HG02571 (cell line): ENCODE results near the gene NRG4.
"Not testable (repeated sequence)": the region's sequence is repeated elsewhere in the genome, so short reads cannot be mapped to it uniquely, and the experiment has no call there.

Experiments used
- ATAC-seq: cut with Tn5 transposase; IDR thresholded peaks from one replicate; pipeline ENCODE4 v1.9.1; 2021; ENCODE audit warnings: mild to moderate bottlenecking, moderate library complexity; ENCODE audit not compliant: unreplicated experiment

Gene NRG4

GRCh38 chr15:76011627-76012551 lies at the start of gene NRG4:
NRG4 (minus strand) TSS chr15:76012424; CDS start chr15:76011230, 1,194 bp downstream.
- ATAC-seq, result no peak

- no peak for ATAC-seq
Observed at GRCh38 chr15:76061700-76062099, 49.5 kb upstream of the NRG4 start.

GRCh38 chr15:76060118-76060989 lies 48.1 kb upstream of the NRG4 start:
- ATAC-seq, result no peak

- ATAC-seq, result no peak
Observed at GRCh38 chr15:76059320-76060117, 47.3 kb upstream of the NRG4 start, which contains the start of gene TMEM266. TMEM266 (plus strand) TSS chr15:76059985; CDS start chr15:76134264, 74,279 bp downstream.

GRCh38 chr15:76058714-76059319 lies 46.6 kb upstream of the NRG4 start:
- ATAC-seq, result no peak

GRCh38 chr15:76057332-76058000 lies 45.2 kb upstream of the NRG4 start:
- no peak for ATAC-seq

GRCh38 chr15:76056931-76057330 lies 44.7 kb upstream of the NRG4 start:
- no peak for ATAC-seq

GRCh38 chr15:76054201-76054600 lies 42.0 kb upstream of the NRG4 start:
- ATAC-seq, result not testable (repeated sequence)

- ATAC-seq, result no peak
Observed at GRCh38 chr15:76038512-76038911, 26.3 kb upstream of the NRG4 start.

- no peak for ATAC-seq
Observed at GRCh38 chr15:76035593-76035992, 23.4 kb upstream of the NRG4 start.

- no peak for ATAC-seq
Observed at GRCh38 chr15:76034111-76034510, 21.9 kb upstream of the NRG4 start.

- no peak for ATAC-seq
Observed at GRCh38 chr15:76033438-76033837, 21.2 kb upstream of the NRG4 start.

- ATAC-seq, result no peak
Observed at GRCh38 chr15:76032046-76032445, 19.8 kb upstream of the NRG4 start.

GRCh38 chr15:76024021-76024768 lies 12.0 kb upstream of the NRG4 start:
- ATAC-seq, result no peak

GRCh38 chr15:76013470-76013869 lies 1.2 kb upstream of the NRG4 start:
- ATAC-seq, result not testable (repeated sequence)

- no peak for ATAC-seq
Observed at GRCh38 chr15:76010613-76011012, 1.6 kb downstream of the NRG4 start.

- no peak for ATAC-seq
Observed at GRCh38 chr15:76006136-76006778, 6.0 kb downstream of the NRG4 start.

GRCh38 chr15:76003364-76003763 lies 8.9 kb downstream of the NRG4 start:
- no peak for ATAC-seq

GRCh38 chr15:75995611-75996010 lies 16.6 kb downstream of the NRG4 start:
- no peak for ATAC-seq
